GM12892 (cell line): ENCODE measurements around the gene CHD2.

ENCODE experiments used
- POLR2A ChIP-seq: IDR thresholded peaks from 2 replicates; pipeline ENCODE4 v1.6.1; 2011; ENCODE audit warnings: low read depth, low read length, control low read depth
- TAF1 ChIP-seq: IDR thresholded peaks from 2 replicates; pipeline ENCODE4 v1.6.1; 2011; ENCODE audit warnings: low read depth, mild to moderate bottlenecking, control low read depth, low read length, borderline replicate concordance

GRCh38 chr15:92992720-92993119 lies 92.6 kb downstream of the CHD2 start:
- TF ChIP-seq TAF1 (no peak), POLR2A (no peak)
